NCI-H69 (cell line): ENCODE data around the gene AMPH.

ENCODE experiments used
- DNase-seq: peaks from one replicate; lab custom pipeline; 2025; lab: John Stamatoyannopoulos, UW

AMPH gene

GRCh38 chr7:38630720-38631673 is at the start of gene AMPH:
Gene AMPH (minus strand): TSS chr7:38631373. CDS start chr7:38631351, 22 bp downstream.
- DNase-seq, result peak; percentile 90

GRCh38 chr7:38679419-38679818 is 48.2 kb upstream of the AMPH start:
- DNase-seq, result no peak

- no peak for DNase-seq
Observed at GRCh38 chr7:38678698-38679054, 47.5 kb upstream of the AMPH start.

- no peak for DNase-seq
Observed at GRCh38 chr7:38677981-38678697, 47.0 kb upstream of the AMPH start.

GRCh38 chr7:38675494-38676106 is 44.4 kb upstream of the AMPH start:
- DNase-seq, result no peak

GRCh38 chr7:38674513-38674912 is 43.3 kb upstream of the AMPH start:
- DNase-seq, result no peak

GRCh38 chr7:38673795-38674194 is 42.6 kb upstream of the AMPH start:
- peak; percentile 10 for DNase-seq

- no peak for DNase-seq
Observed at GRCh38 chr7:38671911-38672905, 41.0 kb upstream of the AMPH start.

GRCh38 chr7:38669965-38670520 is 38.9 kb upstream of the AMPH start:
- DNase-seq, result peak; percentile 14

- no peak for DNase-seq
Observed at GRCh38 chr7:38664972-38665371, 33.8 kb upstream of the AMPH start.

- peak; percentile 83 for DNase-seq
Observed at GRCh38 chr7:38660427-38661099, 29.4 kb upstream of the AMPH start.

GRCh38 chr7:38659931-38660330 is 28.8 kb upstream of the AMPH start:
- DNase-seq, result no peak

- no peak for DNase-seq
Observed at GRCh38 chr7:38658921-38659320, 27.7 kb upstream of the AMPH start.

GRCh38 chr7:38656968-38657367 is 25.8 kb upstream of the AMPH start:
- DNase-seq, result peak; percentile 91

GRCh38 chr7:38655833-38656774 is 24.9 kb upstream of the AMPH start:
- peak; percentile 83 for DNase-seq

GRCh38 chr7:38637957-38638356 is 6.8 kb upstream of the AMPH start:
- DNase-seq, result no peak

GRCh38 chr7:38632411-38632810 is 1.2 kb upstream of the AMPH start:
- peak; percentile 31 for DNase-seq

GRCh38 chr7:38629651-38630510 is 1.3 kb downstream of the AMPH start:
- peak; percentile 74 for DNase-seq
